ENCODE results near the gene CD1C. TPM values are rescaled to one million over a fixed set of nuclear protein-coding genes. Genes with fewer than 3 reads are reported as not detected.

The CD1C gene
- total RNA-seq: not detected in 2 replicates

DNA sequence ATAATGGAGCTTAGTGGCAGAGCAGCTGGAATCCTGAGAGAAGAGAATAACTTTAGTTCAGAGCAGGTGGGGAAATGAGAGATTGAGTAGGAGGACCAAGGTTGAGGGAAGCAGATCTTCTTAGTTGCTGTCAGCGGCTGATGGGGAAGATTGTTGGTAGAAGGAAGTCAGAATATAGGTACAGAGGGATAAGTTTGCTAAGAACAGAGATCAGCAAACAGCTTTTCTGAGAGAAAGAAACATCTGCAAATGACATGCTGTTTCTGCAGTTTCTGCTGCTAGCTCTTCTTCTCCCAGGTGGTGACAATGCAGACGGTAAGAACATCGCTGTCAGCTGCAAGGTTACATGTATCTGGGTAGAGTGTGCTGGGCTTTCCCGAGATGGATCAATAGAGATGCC, at the start of gene CD1C:
Gene CD1C, plus strand, starts transcription at position 113 of the 400 bp plus-strand sequence. Its CDS starts 142 bp downstream, at position 255.

DNA sequence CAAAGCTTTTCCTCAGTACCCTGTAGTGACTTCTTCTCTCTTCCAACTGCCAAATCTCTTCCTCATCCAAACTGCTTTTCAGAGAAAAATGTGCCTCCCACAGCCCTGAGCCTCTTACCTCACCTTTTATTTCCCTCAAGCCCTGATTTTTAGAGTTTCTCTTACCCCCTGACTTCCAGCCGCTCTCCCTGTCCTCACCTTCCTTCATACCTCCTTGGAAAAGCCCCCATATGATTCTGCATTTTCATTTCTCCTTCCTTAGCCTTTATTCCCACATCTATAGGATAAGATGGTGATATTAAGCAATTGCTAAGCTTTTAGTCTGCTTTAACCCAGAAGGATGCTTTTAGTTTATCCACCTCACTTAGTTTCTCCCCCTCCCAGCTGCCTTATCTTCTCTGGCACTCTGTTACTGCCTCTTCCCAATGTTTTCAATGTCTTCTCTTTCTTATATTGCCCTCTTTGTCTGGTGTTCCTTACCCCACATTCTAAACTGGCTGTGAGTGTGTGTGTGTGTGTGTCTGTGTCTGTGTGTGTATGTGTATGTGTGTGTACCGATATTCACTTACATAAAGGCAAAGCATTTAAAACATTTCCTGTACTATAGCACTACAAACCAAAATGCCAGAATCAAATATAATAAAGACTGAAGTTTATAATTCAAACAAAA, 41.9 kb downstream of the CD1C start, which contains the start of gene CD1B:
Gene CD1B, minus strand, starts transcription at position 51 of the 670 bp plus-strand sequence. CDS start 108 bp downstream, outside the sequence.

Other genes starting within 250 kb of the CD1C start
- gene CD1D, start 109.0 kb upstream of the CD1C start, total RNA-seq: 0.51 and 3.0 TPM in 2 replicates
- not detected in 2 replicates for gene CD1A, start 35.5 kb upstream of the CD1C start, total RNA-seq
- gene CD1B, start 41.6 kb downstream of the CD1C start, total RNA-seq: not detected in 2 replicates
- gene CD1E, start 64.0 kb downstream of the CD1C start, total RNA-seq: not detected in 2 replicates
- gene OR10T2, start 109.5 kb downstream of the CD1C start, total RNA-seq: not detected in 2 replicates
- gene OR10K2, start 136.3 kb downstream of the CD1C start, total RNA-seq: not detected in 2 replicates
- gene OR10K1, start 171.9 kb downstream of the CD1C start, total RNA-seq: not detected in 2 replicates
- not detected in 2 replicates for gene OR10R2, start 182.3 kb downstream of the CD1C start, total RNA-seq

Measured in smooth muscle cell of the umbilical artery (primary cell).